Stomach (tissue), 9 donors: ENCODE measurements around the gene DIS3L2. TPM values are rescaled to one million over a fixed set of nuclear protein-coding genes. Genes with fewer than 3 reads are reported as not detected.

Experiments used
- DNase-seq, 2 donors: peaks; one replicate each; pipeline versions ENCODE4 v3.0.0 to v3.0.0-alpha.2; 2013 to 2019
- H3K27ac ChIP-seq, 5 donors: fragments of 200-600 bp in 4 of 5; sonication (generic) in 4 of 5; one replicate each; pipeline ENCODE4 v1.5.1; 2013 to 2019; ENCODE audit warnings: mild to moderate bottlenecking in 1 of 5, moderate library complexity in 1 of 5
- H3K27me3 ChIP-seq, 3 donors: fragments of 200-600 bp; sonication (generic); one replicate each; pipeline ENCODE4 v1.5.1; 2017 to 2019; ENCODE audit warnings: mixed run types in 1 of 3
- H3K36me3 ChIP-seq, 4 donors: fragments of 200-600 bp; sonication (generic); 1 replicate in 3 of 4; 2 replicates in 1 of 4; pipeline ENCODE4 v1.5.1; 2016 to 2019
- H3K4me1 ChIP-seq, 4 donors: fragments of 200-600 bp; sonication (generic); one replicate each; pipeline ENCODE4 v1.5.1; 2016 to 2019
- H3K4me3 ChIP-seq, 4 donors: fragments of 200-600 bp; sonication (generic) in 3 of 4; one replicate each; pipeline ENCODE4 v1.5.1; 2016 to 2019; ENCODE audit warnings: mild to moderate bottlenecking in 1 of 4
- H3K9me3 ChIP-seq, 4 donors: fragments of 200-600 bp; sonication (generic); one replicate each; pipeline ENCODE4 v1.5.1; 2016 to 2019
- CTCF ChIP-seq, 7 experiments: fragments of 450-650 bp in 4 of 7; fragments of 200-600 bp in 3 of 7; sonication (generic) in 3 of 7; IDR thresholded peaks; one replicate each; pipeline ENCODE4 v1.5.1; 2016 to 2019; ENCODE audit warnings: antibody characterized with exemption in 7 of 7, control low read depth in 2 of 7, mild to moderate bottlenecking in 1 of 7
- EP300 ChIP-seq: sonication (generic); formaldehyde crosslinking; IDR thresholded peaks from one replicate; pipeline ENCODE4 v1.6.1; 2017; ENCODE audit warnings: antibody characterized with exemption
- POLR2A ChIP-seq, 4 donors: fragments of 450-650 bp; IDR thresholded peaks; one replicate each; pipeline ENCODE4 v1.6.1; 2016; ENCODE audit warnings: antibody characterized with exemption in 4 of 4, control low read depth in 2 of 4, mild to moderate bottlenecking in 1 of 4, moderate library complexity in 1 of 4
- POLR2AphosphoS5 ChIP-seq, 3 donors: sonication (generic); formaldehyde crosslinking; IDR thresholded peaks; one replicate each; pipeline ENCODE4 v1.6.1; 2016; ENCODE audit warnings: antibody characterized with exemption in 3 of 3
- WGBS, 5 donors: extraction: QIAGEN DNeasy Blood & Tissue Kit in 3 of 5; methylation state at CpG; one replicate each; pipeline versions ENCODE4 v1.1.5 to v1.1.7; 2013 to 2018; 5-methylcytosine and 5-hydroxymethylcytosine counted together
- intact Hi-C: fragments of 100-400 bp; cut with DNase I; formaldehyde crosslinking; loops from one replicate; pipeline ENCODE4 v1.15.1; 2023; ENCODE audit warnings: low total_unique reads
- polyA plus RNA-seq, 3 donors: library from polyadenylated mRNA; stranded (reverse); fragments of 200-250 nt; gene quantifications; one replicate each; pipeline ENCODE4 v1.2.3, GENCODE V29; 2013
- total RNA-seq, 5 donors: library from RNA; depleted of rRNA; stranded (reverse); fragments of >200 nt; gene quantifications; one replicate each; pipeline versions ENCODE4 v1.1.0 to v1.2.3, GENCODE V29; 2014 to 2016
- donor health status: healthy with polysubstance abuse.
- donor health status: Bipolar disorder and iron deficiency.
- donor health status: healthy.

Gene DIS3L2
- total and polyA plus RNA-seq, 8 donors: 10.4 to 124 (median 26.8) TPM

GRCh38 chr2:231931481-231931915 lies 30.0 kb upstream of the DIS3L2 start:
- WGBS, 5 donors: 82 to 90% (median 83%) methylated on average over 7 of the region's 7 CpGs
- Histone ChIP-seq H3K36me3 (no peaks in the 10 kb centered on the region), H3K27ac (peak overlapping the region in 1 of 5 donors; percentile 7), H3K27me3 (peaks cover 10 to 36% (median 20%) of the 10 kb centered on the region in 3 donors), H3K4me3 (no peak overlapping the region), H3K4me1 (peaks cover 7 to 15% (median 10%) of the 10 kb centered on the region in 4 donors), H3K9me3 (no peaks in the 10 kb centered on the region)
- TF ChIP-seq POLR2A (IDR thresholded peaks at IDR 0.05) (no peak), CTCF (IDR thresholded peaks at IDR 0.05) (no peak), POLR2AphosphoS5 (IDR thresholded peaks at IDR 0.05) (no peak), EP300 (no peak)
- peak in 1 of 2 donors; percentile 7 for DNase-seq
- intact Hi-C loops: no loop called here

- DNase-seq: peak in 1 of 2 donors; percentile 18
- Histone ChIP-seq H3K4me1 (peaks cover 0 to 5% (median 0%) of the 10 kb centered on the region in 4 donors), H3K4me3 (no peak overlapping the region), H3K27me3 (peaks cover 2 to 25% (median 8%) of the 10 kb centered on the region in 3 donors), H3K27ac (no peak overlapping the region), H3K9me3 (no peaks in the 10 kb centered on the region), H3K36me3 (no peaks in the 10 kb centered on the region)
- TF ChIP-seq CTCF (IDR thresholded peaks at IDR 0.05): no peak
- TF ChIP-seq POLR2AphosphoS5 (IDR thresholded peaks at IDR 0.05): no peak
- no peak for TF ChIP-seq POLR2A (IDR thresholded peaks at IDR 0.05)
- no peak for TF ChIP-seq EP300
- intact Hi-C loops: no loop called here
- 81 to 91% (median 86%) methylated on average over 3 of the region's 3 CpGs for WGBS, 5 donors
Observed at GRCh38 chr2:231932711-231932970, 28.9 kb upstream of the DIS3L2 start.

- Histone ChIP-seq H3K27me3 (peaks cover 0 to 19% (median 6%) of the 10 kb centered on the region in 3 donors), H3K9me3 (no peaks in the 10 kb centered on the region), H3K4me3 (no peak overlapping the region), H3K27ac (no peak overlapping the region), H3K36me3 (no peaks in the 10 kb centered on the region), H3K4me1 (peaks cover 0 to 5% (median 0%) of the 10 kb centered on the region in 4 donors)
- TF ChIP-seq CTCF (IDR thresholded peaks at IDR 0.05): no peak
- no peak for TF ChIP-seq POLR2AphosphoS5 (IDR thresholded peaks at IDR 0.05)
- TF ChIP-seq POLR2A (IDR thresholded peaks at IDR 0.05): no peak
- TF ChIP-seq EP300: no peak
- WGBS, 5 donors: 79 to 88% (median 83%) methylated on average over 12 to 15 of the region's 15 CpGs
- peak in 1 of 2 donors; percentile 17 for DNase-seq
- intact Hi-C loops: no loop called here
Observed at GRCh38 chr2:231932985-231933915, 28.3 kb upstream of the DIS3L2 start.

- Histone ChIP-seq H3K27me3 (peaks cover 0 to 12% (median 0%) of the 10 kb centered on the region in 3 donors), H3K4me3 (no peak overlapping the region), H3K4me1 (peaks cover 0 to 5% (median 0%) of the 10 kb centered on the region in 4 donors), H3K27ac (no peak overlapping the region), H3K36me3 (no peaks in the 10 kb centered on the region), H3K9me3 (no peaks in the 10 kb centered on the region)
- 73 to 88% (median 85%) methylated on average over 8 to 13 of the region's 13 CpGs for WGBS, 5 donors
- intact Hi-C loops: no loop called here
- peak in 1 of 2 donors; percentile 24 for DNase-seq
- TF ChIP-seq EP300: no peak
- TF ChIP-seq CTCF (IDR thresholded peaks at IDR 0.05): no peak
- no peak for TF ChIP-seq POLR2A (IDR thresholded peaks at IDR 0.05)
- TF ChIP-seq POLR2AphosphoS5 (IDR thresholded peaks at IDR 0.05): no peak
Observed at GRCh38 chr2:231933916-231934401, 27.6 kb upstream of the DIS3L2 start.
